ENCODE results near the gene PPP6R3. TPM values are rescaled to one million over a fixed set of nuclear protein-coding genes. Genes with fewer than 3 reads are reported as not detected.

Gene PPP6R3
- total RNA-seq, 1 donor from 2014 or later: 86.6 TPM

- no peak for DNase-seq (ENCODE audit: extremely low read depth, low read depth, low spot score)
Measured at GRCh38 chr11:68546555-68546954, 86.0 kb downstream of the PPP6R3 start.

- DNase-seq (ENCODE audit: extremely low read depth, low read depth, low spot score): no peak
Measured at GRCh38 chr11:68549789-68550484, 89.4 kb downstream of the PPP6R3 start.

DNA sequence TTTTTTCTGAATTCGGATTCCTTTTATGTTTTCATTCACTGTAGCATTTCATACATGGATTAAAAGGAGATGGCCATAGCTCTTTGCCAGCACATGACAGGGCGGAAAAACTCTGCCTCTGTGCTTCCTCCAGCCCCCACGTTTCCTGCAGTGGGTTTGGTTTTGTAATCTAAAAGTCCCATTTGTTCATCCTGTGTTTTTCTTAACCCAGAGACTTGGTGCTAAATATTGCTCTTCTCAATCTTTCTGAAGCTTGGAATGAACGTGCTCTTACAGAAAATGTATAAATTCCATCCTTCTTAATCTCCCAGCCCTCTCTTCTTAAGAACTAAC lies 89.9 kb downstream of the PPP6R3 start:
- no peak for DNase-seq (ENCODE audit: extremely low read depth, low read depth, low spot score)

DNA sequence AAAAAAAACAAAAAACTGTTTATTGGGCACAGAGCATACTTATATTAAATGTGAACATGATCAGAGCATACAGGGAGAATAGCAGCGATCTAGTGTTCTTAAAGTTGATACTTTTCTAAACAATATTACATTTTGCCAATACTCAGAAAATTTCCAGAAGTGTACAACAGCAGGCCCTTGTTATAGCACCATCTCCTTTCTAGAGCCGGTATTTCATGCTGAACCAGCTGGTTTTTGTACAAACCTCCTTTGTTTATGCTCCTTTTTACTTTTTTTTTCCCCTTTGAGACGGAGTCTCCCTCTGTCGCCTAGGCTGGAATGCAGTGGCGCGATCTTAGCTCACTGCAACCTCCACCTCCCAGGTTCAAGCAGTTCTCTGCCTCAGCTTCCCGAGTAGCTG lies 90.7 kb downstream of the PPP6R3 start:
- DNase-seq (ENCODE audit: extremely low read depth, low read depth, low spot score): no peak

- no peak for DNase-seq (ENCODE audit: extremely low read depth, low read depth, low spot score)
Measured at GRCh38 chr11:68551777-68552176, 91.2 kb downstream of the PPP6R3 start.

DNA sequence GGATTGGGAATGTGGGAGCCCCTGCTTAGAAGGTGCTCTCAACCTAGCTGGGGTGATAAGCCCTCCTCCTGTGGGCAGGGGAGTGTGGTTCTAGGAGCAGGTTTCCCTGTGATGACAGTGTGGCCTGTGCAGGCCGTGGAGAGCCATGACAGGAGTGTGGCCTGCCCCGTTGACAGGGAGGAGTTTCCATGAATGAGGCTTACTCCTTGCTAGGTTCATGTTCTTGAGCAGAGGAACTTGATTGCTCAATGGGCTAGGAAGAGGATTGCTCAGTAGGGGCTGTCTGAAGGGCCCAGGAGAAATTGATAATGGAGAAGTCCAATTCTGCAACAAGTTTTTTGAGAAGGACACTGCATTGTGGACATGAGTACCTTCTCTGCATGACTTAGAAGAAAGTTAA lies 92.0 kb downstream of the PPP6R3 start:
- DNase-seq (ENCODE audit: extremely low read depth, low read depth, low spot score): no peak

DNA sequence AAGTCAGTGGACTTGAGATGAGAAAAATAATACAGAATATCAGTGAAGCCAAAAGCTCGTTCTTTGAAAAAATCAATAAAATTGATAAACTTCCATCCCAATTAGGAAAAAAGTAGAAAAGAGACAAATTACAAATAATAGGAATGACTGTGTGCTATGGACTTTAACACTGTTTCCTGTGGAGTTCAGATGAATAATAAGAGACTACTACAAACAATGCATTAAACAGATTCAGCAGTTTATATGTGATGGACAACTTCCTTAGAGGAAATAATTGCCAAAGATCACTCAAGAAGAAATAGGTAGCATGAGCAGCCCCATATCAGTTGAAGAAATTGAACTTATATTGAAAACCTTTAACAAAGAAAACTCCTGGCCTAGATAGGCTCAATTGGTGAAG lies 99.7 kb downstream of the PPP6R3 start:
- no peak for DNase-seq (ENCODE audit: extremely low read depth, low read depth, low spot score)

- DNase-seq (ENCODE audit: extremely low read depth, low read depth, low spot score): no peak
Measured at GRCh38 chr11:68563454-68563853, 102.9 kb downstream of the PPP6R3 start.

DNA sequence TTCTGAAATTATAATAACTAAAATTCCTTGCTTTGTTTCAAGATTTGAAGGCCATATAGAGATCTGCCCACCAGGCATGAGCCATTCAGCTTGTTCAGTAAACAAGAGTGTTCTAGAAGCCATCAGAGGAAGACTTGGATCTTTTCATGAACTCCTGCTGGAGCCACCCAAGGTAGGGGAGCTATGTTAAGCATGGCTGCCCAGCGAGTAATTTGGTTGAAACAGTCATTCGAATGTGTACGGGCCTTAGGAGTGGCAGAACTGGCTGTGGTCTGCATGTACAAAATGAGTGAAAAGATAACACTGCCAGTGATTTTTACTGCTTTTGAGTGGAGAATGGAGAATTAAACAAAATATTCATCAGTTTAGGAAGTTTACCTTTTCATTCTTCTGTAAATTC lies 103.7 kb downstream of the PPP6R3 start:
- no peak for DNase-seq (ENCODE audit: extremely low read depth, low read depth, low spot score)

GRCh38 chr11:68565768-68566167 lies 105.2 kb downstream of the PPP6R3 start:
- no peak for DNase-seq (ENCODE audit: extremely low read depth, low read depth, low spot score)

- DNase-seq (ENCODE audit: extremely low read depth, low read depth, low spot score): no peak
Measured at GRCh38 chr11:68567553-68567952, 107.0 kb downstream of the PPP6R3 start.

- DNase-seq (ENCODE audit: extremely low read depth, low read depth, low spot score): no peak
Measured at GRCh38 chr11:68569357-68569756, 108.8 kb downstream of the PPP6R3 start.

DNA sequence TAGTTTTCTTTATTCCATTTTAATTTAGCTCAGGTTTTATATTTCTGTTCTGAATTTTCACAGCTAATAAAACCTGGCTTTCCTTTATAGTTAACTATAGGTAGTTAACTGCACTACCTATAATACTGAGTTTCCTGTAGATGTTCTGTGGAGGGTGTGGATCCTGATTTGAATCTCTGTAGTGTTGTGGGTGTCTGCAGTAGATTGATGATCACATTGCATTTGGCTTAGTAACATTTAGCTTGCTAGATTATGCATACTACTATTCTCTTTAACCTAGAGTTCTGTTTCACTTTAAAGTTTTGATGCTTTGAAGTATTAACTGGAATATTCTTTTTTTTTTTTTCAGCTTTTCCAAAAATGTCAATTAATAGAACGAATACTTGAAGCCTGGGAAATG lies 110.1 kb downstream of the PPP6R3 start:
- DNase-seq (ENCODE audit: extremely low read depth, low read depth, low spot score): no peak

GRCh38 chr11:68574308-68574707 lies 113.8 kb downstream of the PPP6R3 start:
- DNase-seq (ENCODE audit: extremely low read depth, low read depth, low spot score): no peak

- no peak for DNase-seq (ENCODE audit: extremely low read depth, low read depth, low spot score)
Measured at GRCh38 chr11:68575025-68575665, 114.6 kb downstream of the PPP6R3 start.

DNA sequence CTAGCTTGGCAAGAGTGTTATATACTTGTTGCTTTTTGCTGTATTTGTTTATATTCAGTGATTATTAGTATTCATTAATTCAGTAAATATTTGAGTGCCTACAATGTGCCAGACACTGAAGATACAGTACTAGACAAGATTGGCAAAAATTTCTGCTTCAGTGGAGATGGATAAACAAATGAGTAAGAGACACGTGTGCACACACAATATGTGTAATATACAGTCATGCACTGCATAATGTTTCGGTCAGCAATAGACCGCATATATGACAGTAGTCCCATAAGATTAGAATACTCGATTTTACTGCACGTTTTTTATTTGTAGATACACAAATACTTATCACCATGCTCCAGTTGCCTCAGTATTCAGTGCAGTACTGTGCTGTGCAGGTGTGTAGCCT lies 118.9 kb downstream of the PPP6R3 start:
- no peak for DNase-seq (ENCODE audit: extremely low read depth, low read depth, low spot score)

DNA sequence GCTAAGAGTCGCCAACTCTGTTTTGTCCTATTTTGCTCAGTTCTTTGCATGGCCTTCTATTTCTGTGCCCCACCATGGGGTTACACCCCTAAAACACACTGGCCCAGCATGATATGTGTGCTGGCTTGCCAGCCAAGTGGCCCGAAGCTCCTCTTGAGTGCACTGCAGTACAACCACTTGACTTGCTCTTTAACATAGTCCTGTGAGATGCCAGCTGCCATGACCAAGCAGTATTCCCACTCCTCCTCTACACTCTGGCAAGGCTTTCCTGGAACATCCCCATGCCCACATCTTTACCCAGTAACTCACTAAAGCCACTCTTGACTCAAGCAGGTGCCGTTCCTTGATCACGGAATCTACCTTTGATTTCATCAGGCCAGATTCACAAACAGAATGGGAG lies 120.9 kb downstream of the PPP6R3 start:
- no peak for DNase-seq (ENCODE audit: extremely low read depth, low read depth, low spot score)

- no peak for DNase-seq (ENCODE audit: extremely low read depth, low read depth, low spot score)
Measured at GRCh38 chr11:68581901-68582300, 121.3 kb downstream of the PPP6R3 start.

DNA sequence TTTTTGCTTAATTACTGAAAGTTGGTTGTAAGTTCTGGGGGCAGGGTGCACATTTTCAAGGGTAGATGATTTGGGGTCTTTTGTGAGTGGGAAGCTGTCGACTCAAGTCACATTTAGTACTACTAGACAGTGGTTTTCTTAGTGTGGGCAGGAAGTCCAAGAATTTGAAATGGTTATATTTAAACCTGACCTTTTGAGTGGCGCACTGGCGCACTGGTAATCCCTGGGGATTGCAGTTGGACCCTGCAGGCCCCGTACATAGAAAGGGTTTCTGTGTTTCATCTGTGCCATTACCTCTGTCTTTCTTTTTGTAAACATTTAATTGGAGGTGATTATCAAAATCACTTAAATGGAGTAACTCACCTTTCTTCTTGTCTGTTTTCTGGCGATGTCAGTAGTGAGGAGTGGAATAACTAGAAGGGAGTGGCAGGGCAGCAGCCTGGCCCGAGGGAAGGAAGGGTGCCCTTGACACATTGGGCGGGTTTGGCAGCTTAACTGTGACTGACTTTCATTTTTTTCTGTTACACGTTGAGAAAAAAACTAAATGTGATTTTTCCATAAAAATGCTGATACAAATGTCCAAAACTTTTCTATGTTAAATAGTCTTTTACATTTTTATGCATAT lies 122.0 kb downstream of the PPP6R3 start:
- DNase-seq (ENCODE audit: extremely low read depth, low read depth, low spot score): no peak

- DNase-seq (ENCODE audit: extremely low read depth, low read depth, low spot score): no peak
Measured at GRCh38 chr11:68583041-68583446, 122.5 kb downstream of the PPP6R3 start.

DNA sequence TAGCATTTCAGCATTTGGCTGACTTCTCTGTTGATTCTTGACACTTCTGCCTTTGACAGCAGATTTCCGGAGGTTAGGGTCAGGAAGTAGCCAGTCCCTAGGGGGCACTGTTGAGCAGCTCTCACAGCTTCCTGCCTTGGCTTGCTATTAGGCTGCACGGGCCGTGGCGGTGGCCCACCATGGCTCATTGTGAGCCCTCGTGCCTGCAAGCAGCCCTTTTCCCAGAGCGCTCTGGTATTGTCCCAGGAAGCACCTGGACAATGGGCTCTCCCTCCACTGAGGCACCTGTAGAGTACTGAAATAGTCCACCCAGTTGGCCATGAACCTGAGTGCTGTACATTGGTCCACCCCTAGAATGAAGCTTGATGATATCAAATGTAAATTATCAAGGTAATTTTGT lies 123.5 kb downstream of the PPP6R3 start:
- DNase-seq (ENCODE audit: extremely low read depth, low read depth, low spot score): peak; percentile 16

DNA sequence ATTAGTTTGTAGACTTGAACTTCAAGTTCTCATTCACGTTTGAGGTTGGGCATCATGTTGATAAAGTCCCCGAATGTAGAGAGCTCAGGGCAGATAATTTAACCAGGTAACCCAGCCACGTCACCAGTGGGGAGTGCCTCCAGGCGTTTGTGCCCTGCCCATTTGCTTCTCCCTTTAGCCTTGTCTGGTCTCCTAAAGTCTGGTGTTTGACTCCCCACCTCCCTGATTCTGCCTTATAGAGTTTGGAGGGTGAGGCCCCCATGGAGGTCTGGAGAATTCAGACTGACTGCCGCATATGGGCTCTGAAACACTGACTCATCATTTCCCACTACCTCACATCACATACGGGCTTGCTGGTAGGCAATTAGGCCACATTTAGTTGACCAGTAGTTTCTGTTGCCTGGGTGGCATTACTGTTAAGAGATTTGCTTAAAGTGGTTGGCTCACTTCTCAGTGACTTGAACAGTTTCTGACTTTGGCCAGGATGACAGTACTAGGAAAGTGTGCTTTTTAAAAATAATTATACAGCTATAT lies 124.5 kb downstream of the PPP6R3 start:
- DNase-seq (ENCODE audit: extremely low read depth, low read depth, low spot score): no peak
